AG10803 (cell line): ENCODE results near the gene TM9SF4.

Experiments
- DNase-seq: peaks from one replicate; pipeline ENCODE4 v3.0.0; 2010; ENCODE audit warnings: low read depth
- H3K4me3 ChIP-seq: 2 replicates; pipeline ENCODE4 v1.5.1; 2011; ENCODE audit warnings: mild to moderate bottlenecking, low read length, control low read depth
- CTCF ChIP-seq: conservative IDR thresholded peaks from 2 replicates; pipeline ENCODE4 v1.5.1; 2011; ENCODE audit warnings: mild to moderate bottlenecking, low read length, control low read depth, inconsistent platforms

The TM9SF4 gene

GRCh38 chr20:32155017-32155981 is 45.8 kb downstream of the TM9SF4 start:
- no peak overlapping the region for H3K4me3 ChIP-seq
- peak; percentile 77 for DNase-seq
- TF ChIP-seq CTCF: peak; percentile 22; the same call in 1 of the 2 replicates

- no peak overlapping the region for H3K4me3 ChIP-seq
- no peak for TF ChIP-seq CTCF
- no peak for DNase-seq
These were observed 48.1 kb downstream of the TM9SF4 start for GRCh38 chr20:32157611-32158010.

- no peak for DNase-seq
- no peak overlapping the region for H3K4me3 ChIP-seq
- TF ChIP-seq CTCF: no peak
These were observed 48.8 kb downstream of the TM9SF4 start for GRCh38 chr20:32158351-32158750.

- TF ChIP-seq CTCF: no peak
- no peak overlapping the region for H3K4me3 ChIP-seq
- no peak for DNase-seq
These were observed 49.6 kb downstream of the TM9SF4 start for GRCh38 chr20:32158943-32159660.

- no peak for DNase-seq
- H3K4me3 ChIP-seq: no peak overlapping the region
These were observed 50.3 kb downstream of the TM9SF4 start for GRCh38 chr20:32159766-32160221.

GRCh38 chr20:32160341-32160740 is 50.8 kb downstream of the TM9SF4 start:
- no peak for TF ChIP-seq CTCF
- no peak overlapping the region for H3K4me3 ChIP-seq
- no peak for DNase-seq

More at GRCh38 chr20:32159766-32160221, 50.3 kb downstream of the TM9SF4 start:
- TF ChIP-seq CTCF: no peak
